ENCODE data around the gene ID2. TPM values are rescaled to one million over a fixed set of nuclear protein-coding genes. Genes with fewer than 3 reads are reported as not detected.

The ID2 gene
- total RNA-seq, 1 experiment from 2014 or later: 249 TPM

DNA sequence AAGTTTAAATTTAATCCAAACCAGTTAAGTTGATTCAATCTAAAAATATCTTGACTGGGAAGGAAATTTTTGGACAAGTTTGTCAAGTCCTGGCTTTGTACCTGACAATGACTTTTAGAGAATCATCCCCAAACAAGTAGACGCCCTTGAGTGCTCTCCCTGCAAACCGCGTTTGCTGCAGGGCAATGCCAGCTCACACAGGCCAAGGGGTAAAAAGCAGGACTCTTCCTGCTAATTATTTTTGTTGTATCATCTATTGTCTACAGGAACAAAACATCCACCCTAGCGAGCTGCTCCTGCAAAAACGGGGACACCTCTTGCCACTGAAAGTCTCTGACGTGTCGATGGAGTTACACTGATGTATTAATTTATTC is 10.9 kb downstream of the ID2 start:
- intact Hi-C loops (cut with micrococcal nuclease; ENCODE audit: unreplicated experiment): loop anchor here (2.0 kb wide), 1 partner anchor 68 kb away; no protein-coding TSS in a partner anchor
- CTCF ChIA-PET: interaction anchor here (1.4 kb wide), 1 partner anchor 69 kb away, joined by 4 read pairs; no protein-coding TSS in a partner anchor
- H3K4me3 ChIP-seq (ENCODE audit: low read depth, low read length, poor library complexity, severe bottlenecking): peak overlapping the region; percentile 4

DNA sequence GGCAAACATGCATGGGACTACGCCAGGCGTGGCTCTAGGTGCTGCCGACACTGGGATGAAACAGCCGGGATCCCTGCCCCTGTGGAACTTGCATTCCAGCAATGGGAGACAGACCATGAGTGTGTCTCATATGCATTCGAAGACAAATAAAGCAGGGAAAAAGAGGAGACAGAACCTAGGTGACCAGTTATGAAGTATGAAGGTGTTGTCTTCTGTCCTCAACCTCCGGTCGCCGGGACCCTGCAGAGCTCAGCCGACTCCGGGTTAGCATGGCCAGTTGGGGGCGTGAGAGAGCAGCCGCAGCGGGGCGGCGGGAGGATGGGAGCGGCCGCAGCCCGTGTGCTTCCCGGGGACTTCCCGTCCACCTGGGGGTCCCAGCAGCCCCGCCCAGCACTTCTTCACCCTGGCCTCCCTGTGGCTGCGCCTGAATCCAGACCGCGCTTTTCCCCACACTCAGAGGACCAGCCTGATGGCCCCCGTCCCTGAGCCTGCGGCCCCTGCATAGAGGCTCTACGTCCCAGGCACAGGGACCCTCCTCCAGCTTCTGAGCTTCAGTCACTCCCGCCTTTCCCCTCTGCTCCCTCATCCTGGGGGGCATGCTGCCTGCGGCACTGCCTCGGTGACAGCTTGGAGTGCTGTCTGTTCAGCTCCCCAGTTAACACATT is 11.4 kb downstream of the ID2 start:
- peak overlapping the region; percentile 4 for H3K4me3 ChIP-seq (ENCODE audit: low read depth, low read length, poor library complexity, severe bottlenecking)
- peaks cover 4% of the 10 kb centered on the region for H3K4me1 ChIP-seq (ENCODE audit: insufficient read depth, low read length, poor library complexity, severe bottlenecking)
- ChIA-PET POLR2A (ENCODE audit: low non-redundant PET) (no interaction called here), CTCF (interaction anchor here (1.4 kb wide), 1 partner anchor 68 kb away, joined by 4 read pairs; no protein-coding TSS in a partner anchor)
- intact Hi-C loops (cut with micrococcal nuclease; ENCODE audit: unreplicated experiment): loop anchor here (2.0 kb wide), 1 partner anchor 68 kb away; no protein-coding TSS in a partner anchor
- no peaks in the 10 kb centered on the region for H3K27me3 ChIP-seq (replicated peaks; ENCODE audit: insufficient read depth, low read depth, low read length, poor library complexity)
- H3K36me3 ChIP-seq (ENCODE audit: insufficient read depth, low read length, poor library complexity, severe bottlenecking): no peaks in the 10 kb centered on the region
- BruUV-seq (replicated peaks): no TSS peak
- no peaks in the 10 kb centered on the region for H3K9me3 ChIP-seq (ENCODE audit: low read depth, low read length, poor library complexity, severe bottlenecking)
- DNase-seq (ENCODE audit: low spot score): peak; percentile 51
- no peak for TF ChIP-seq EZH2 (IDR thresholded peaks at IDR 0.05; ENCODE audit: borderline replicate concordance, low read depth, low read length, poor library complexity, severe bottlenecking)
- TF ChIP-seq CTCF (conservative IDR thresholded peaks at IDR 0.05; ENCODE audit: low read depth, low read length): peak; percentile 75
- no peak overlapping the region for H3K27ac ChIP-seq (ENCODE audit: low read depth, low read length, poor library complexity, severe bottlenecking)

More for the DNA sequence above, 10.9 kb downstream of the ID2 start:
- Histone ChIP-seq H3K36me3 (ENCODE audit: insufficient read depth, low read length, poor library complexity, severe bottlenecking) (no peaks in the 10 kb centered on the region), H3K27me3 (replicated peaks; ENCODE audit: insufficient read depth, low read depth, low read length, poor library complexity) (no peaks in the 10 kb centered on the region), H3K4me1 (ENCODE audit: insufficient read depth, low read length, poor library complexity, severe bottlenecking) (peaks cover 4% of the 10 kb centered on the region), H3K27ac (ENCODE audit: low read depth, low read length, poor library complexity, severe bottlenecking) (no peak overlapping the region), H3K9me3 (ENCODE audit: low read depth, low read length, poor library complexity, severe bottlenecking) (no peaks in the 10 kb centered on the region)
- POLR2A ChIA-PET (ENCODE audit: low non-redundant PET): no interaction called here
- no peak for TF ChIP-seq CTCF (conservative IDR thresholded peaks at IDR 0.05; ENCODE audit: low read depth, low read length)
- TF ChIP-seq EZH2 (IDR thresholded peaks at IDR 0.05; ENCODE audit: borderline replicate concordance, low read depth, low read length, poor library complexity, severe bottlenecking): no peak
- BruUV-seq (replicated peaks): no TSS peak
- DNase-seq (ENCODE audit: low spot score): no peak

DNA sequence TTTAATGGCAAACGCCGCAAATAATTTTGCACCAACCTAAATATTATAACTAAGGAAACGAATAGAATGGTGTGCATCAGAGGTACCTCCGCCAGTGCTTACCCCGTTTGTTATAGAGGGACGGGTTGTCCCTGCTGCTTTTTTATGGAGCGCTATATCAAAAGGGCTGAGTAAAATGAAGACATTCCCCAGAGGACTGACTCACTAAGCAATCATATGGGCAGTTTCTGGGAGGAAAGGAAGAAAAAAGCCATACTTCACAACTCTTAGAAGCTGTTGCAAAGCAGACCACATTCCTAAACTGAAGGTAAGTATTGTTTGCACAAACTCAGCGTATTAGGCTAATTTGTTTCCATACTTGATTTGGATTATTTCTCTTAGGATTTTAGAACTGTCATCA is 12.9 kb downstream of the ID2 start:
- H3K9me3 ChIP-seq (ENCODE audit: low read depth, low read length, poor library complexity, severe bottlenecking): no peaks in the 10 kb centered on the region
- no peaks in the 10 kb centered on the region for H3K36me3 ChIP-seq (ENCODE audit: insufficient read depth, low read length, poor library complexity, severe bottlenecking)
- ChIA-PET CTCF (no interaction called here), POLR2A (ENCODE audit: low non-redundant PET) (no interaction called here)
- H3K27me3 ChIP-seq (replicated peaks; ENCODE audit: insufficient read depth, low read depth, low read length, poor library complexity): no peaks in the 10 kb centered on the region
- no peak overlapping the region for H3K4me3 ChIP-seq (ENCODE audit: low read depth, low read length, poor library complexity, severe bottlenecking)
- no TSS peak for BruUV-seq (replicated peaks)
- intact Hi-C loops (cut with micrococcal nuclease; ENCODE audit: unreplicated experiment): no loop called here
- peak; percentile 55 for DNase-seq (ENCODE audit: low spot score)
- TF ChIP-seq CTCF (conservative IDR thresholded peaks at IDR 0.05; ENCODE audit: low read depth, low read length) (no peak), EZH2 (IDR thresholded peaks at IDR 0.05; ENCODE audit: borderline replicate concordance, low read depth, low read length, poor library complexity, severe bottlenecking) (no peak)
- no peak overlapping the region for H3K27ac ChIP-seq (ENCODE audit: low read depth, low read length, poor library complexity, severe bottlenecking)
- peaks cover 4% of the 10 kb centered on the region for H3K4me1 ChIP-seq (ENCODE audit: insufficient read depth, low read length, poor library complexity, severe bottlenecking)
